Gastrocnemius medialis (tissue), 4 donors: ENCODE results near the gene ADH5. TPM values are rescaled to one million over a fixed set of nuclear protein-coding genes. Genes with fewer than 3 reads are reported as not detected.
"Not testable (repeated sequence)": the region's sequence is repeated elsewhere in the genome, so short reads cannot be mapped to it uniquely, and the experiment has no call there.

ENCODE experiments used
- ATAC-seq, 2 donors: fragments of 150-250 bp; one replicate each; pipeline ENCODE4 v1.9.1; 2016
- DNase-seq, 2 donors: peaks; one replicate each; pipeline ENCODE4 v3.0.0-alpha.2; 2019
- H3K27ac ChIP-seq, 4 donors: fragments of 200-600 bp; sonication (generic); 1 replicate in 1 of 4; 2 replicates in 3 of 4; pipeline ENCODE4 v1.5.1; 2016 to 2018; ENCODE audit warnings: mild to moderate bottlenecking in 2 of 4, moderate library complexity in 1 of 4
- H3K27me3 ChIP-seq, 3 donors: fragments of 200-600 bp; sonication (generic) in 2 of 3; 1 replicate in 1 of 3; 2 replicates in 2 of 3; pipeline versions ENCODE4 v1.5.1 to v1.6.0; 2016 to 2019; ENCODE audit warnings: mild to moderate bottlenecking in 1 of 3, moderate library complexity in 1 of 3
- H3K36me3 ChIP-seq, 2 donors: fragments of 200-600 bp; sonication (generic) in 1 of 2; one replicate each; pipeline ENCODE4 v1.5.1; 2017 to 2018
- H3K4me1 ChIP-seq, 2 donors: fragments of 200-600 bp; sonication (generic) in 1 of 2; one replicate each; pipeline ENCODE4 v1.5.1; 2016 to 2017; ENCODE audit warnings: mild to moderate bottlenecking in 2 of 2
- H3K4me3 ChIP-seq, 4 donors: fragments of 200-600 bp; sonication (generic) in 3 of 4; 1 replicate in 1 of 4; 2 replicates in 3 of 4; pipeline ENCODE4 v1.5.1; 2016 to 2019; ENCODE audit warnings: mild to moderate bottlenecking in 2 of 4
- H3K9me3 ChIP-seq, 3 donors: fragments of 200-600 bp; sonication (generic) in 2 of 3; 1 replicate in 1 of 3; 2 replicates in 2 of 3; pipeline ENCODE4 v1.5.1; 2016 to 2019
- POLR2A ChIP-seq, 2 donors: fragments of 450-650 bp; IDR thresholded peaks; one replicate each; pipeline ENCODE4 v1.6.1; 2017; ENCODE audit warnings: antibody characterized with exemption in 2 of 2, mild to moderate bottlenecking in 2 of 2, moderate library complexity in 2 of 2
- in situ Hi-C, 4 donors: fragments of 200-750 bp; cut with MboI; loops; one replicate each; pipeline versions ENCODE4 v1.15.0 to v1.8.0; 2017; ENCODE audit warnings: low sequenced_read_pairs in 4 of 4
- intact Hi-C: fragments of 100-400 bp; cut with DNase I; formaldehyde crosslinking; loops from one replicate; pipeline ENCODE4 v1.15.1; 2023; ENCODE audit warnings: low total_unique reads
- total RNA-seq, 4 donors: library from RNA; depleted of rRNA; stranded (reverse); fragments of >200 nt; gene quantifications; one replicate each; pipeline versions ENCODE4 v1.1.0 to v1.2.3, GENCODE V29; 2016
- TF ChIP-seq, protein P1 (sequence below), 5 experiments: fragments of 450-650 bp in 3 of 5; fragments of 200-600 bp in 2 of 5; sonication (generic) in 2 of 5; IDR thresholded peaks in 4 of 5; conservative IDR thresholded peaks in 1 of 5; 1 replicate in 4 of 5; 2 replicates in 1 of 5; pipeline ENCODE4 v1.5.1; 2016 to 2019; ENCODE audit warnings: antibody characterized with exemption in 5 of 5, mild to moderate bottlenecking in 3 of 5, moderate library complexity in 3 of 5

ADH5 gene
- total RNA-seq, 4 donors from 2014 or later: 55.2 to 101 (median 72.6) TPM

DNA sequence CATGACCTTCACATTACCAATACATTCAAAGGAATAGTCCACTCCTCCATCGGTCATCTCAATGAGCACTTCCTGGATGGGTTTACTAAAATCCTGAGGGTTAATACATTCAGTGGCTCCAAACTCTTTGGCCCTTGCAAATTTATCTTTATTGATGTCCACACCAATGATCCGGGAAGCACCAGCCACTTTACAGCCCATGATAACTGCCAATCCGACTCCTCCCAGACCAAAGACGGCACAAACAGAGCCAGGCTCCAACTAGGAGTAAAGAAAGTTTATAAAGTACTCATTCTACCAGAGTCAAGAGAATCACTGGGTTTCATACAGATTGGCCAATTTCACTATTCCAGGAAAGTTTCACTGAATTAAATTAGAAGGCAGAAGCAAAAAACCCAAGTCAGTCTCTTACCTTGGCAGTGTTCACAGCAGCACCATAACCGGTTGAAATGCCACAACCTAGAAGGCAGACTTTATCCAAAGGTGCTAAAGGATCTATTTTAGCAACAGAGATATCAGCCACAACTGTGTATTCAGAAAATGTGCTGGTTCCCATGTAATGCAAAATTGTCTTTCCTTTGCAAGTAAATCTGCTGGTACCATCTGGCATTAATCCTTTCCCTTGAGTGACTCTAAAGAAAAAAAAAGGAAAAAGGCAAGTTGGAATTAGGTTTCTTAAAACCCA is 12.2 kb downstream of the ADH5 start:
- Histone ChIP-seq H3K36me3 (peaks cover 0 to 69% of the 10 kb centered on the region in 2 donors), H3K9me3 (no peaks in the 10 kb centered on the region), H3K27me3 (no peaks in the 10 kb centered on the region), H3K27ac (no peak overlapping the region), H3K4me1 (no peaks in the 10 kb centered on the region), H3K4me3 (no peak overlapping the region)
- DNase-seq (no peak), ATAC-seq (no peak)
- in situ Hi-C loops (no loop called here), intact Hi-C loops (no loop called here)
- TF ChIP-seq, protein P1, sequence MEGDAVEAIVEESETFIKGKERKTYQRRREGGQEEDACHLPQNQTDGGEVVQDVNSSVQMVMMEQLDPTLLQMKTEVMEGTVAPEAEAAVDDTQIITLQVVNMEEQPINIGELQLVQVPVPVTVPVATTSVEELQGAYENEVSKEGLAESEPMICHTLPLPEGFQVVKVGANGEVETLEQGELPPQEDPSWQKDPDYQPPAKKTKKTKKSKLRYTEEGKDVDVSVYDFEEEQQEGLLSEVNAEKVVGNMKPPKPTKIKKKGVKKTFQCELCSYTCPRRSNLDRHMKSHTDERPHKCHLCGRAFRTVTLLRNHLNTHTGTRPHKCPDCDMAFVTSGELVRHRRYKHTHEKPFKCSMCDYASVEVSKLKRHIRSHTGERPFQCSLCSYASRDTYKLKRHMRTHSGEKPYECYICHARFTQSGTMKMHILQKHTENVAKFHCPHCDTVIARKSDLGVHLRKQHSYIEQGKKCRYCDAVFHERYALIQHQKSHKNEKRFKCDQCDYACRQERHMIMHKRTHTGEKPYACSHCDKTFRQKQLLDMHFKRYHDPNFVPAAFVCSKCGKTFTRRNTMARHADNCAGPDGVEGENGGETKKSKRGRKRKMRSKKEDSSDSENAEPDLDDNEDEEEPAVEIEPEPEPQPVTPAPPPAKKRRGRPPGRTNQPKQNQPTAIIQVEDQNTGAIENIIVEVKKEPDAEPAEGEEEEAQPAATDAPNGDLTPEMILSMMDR (IDR thresholded peaks at IDR 0.05 in 4 of 5, conservative IDR thresholded peaks at IDR 0.05 in 1 of 5): no peak
- TF ChIP-seq POLR2A (IDR thresholded peaks at IDR 0.05): no peak

DNA sequence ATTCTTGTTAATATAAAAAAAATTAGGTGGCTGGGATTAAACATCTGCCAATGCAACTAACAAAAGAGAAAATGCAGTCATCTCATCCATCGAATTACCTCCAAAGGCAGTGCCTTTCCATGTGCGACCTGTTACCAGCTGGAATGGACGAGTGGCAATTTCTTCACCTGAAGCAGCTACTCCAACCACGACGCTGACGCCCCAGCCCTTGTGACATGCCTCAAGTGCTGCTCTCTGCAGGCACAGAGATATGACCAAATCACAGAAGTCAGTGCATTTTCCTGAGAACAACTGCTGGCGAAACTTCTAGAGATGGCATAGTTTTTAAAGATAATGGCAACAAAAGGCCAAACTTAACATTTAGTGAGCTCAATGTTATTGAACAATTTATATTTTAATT is 13.8 kb downstream of the ADH5 start:
- no peaks in the 10 kb centered on the region for H3K27me3 ChIP-seq
- TF ChIP-seq, protein P1 (IDR thresholded peaks at IDR 0.05 in 4 of 5, conservative IDR thresholded peaks at IDR 0.05 in 1 of 5): no peak
- no peak for TF ChIP-seq POLR2A (IDR thresholded peaks at IDR 0.05)
- no peak overlapping the region for H3K4me3 ChIP-seq
- peaks cover 0 to 65% of the 10 kb centered on the region in 2 donors for H3K36me3 ChIP-seq
- no peak overlapping the region for H3K27ac ChIP-seq
- H3K4me1 ChIP-seq: no peaks in the 10 kb centered on the region
- DNase-seq (no peak), ATAC-seq (no peak)
- intact Hi-C loops (no loop called here), in situ Hi-C loops (loop anchor here in 2 of 4 donors (25.0 kb wide), 1 partner anchor 138 kb away; the partner anchor contains the start of gene EIF4E (in 2 of the 2))
- no peaks in the 10 kb centered on the region for H3K9me3 ChIP-seq

DNA sequence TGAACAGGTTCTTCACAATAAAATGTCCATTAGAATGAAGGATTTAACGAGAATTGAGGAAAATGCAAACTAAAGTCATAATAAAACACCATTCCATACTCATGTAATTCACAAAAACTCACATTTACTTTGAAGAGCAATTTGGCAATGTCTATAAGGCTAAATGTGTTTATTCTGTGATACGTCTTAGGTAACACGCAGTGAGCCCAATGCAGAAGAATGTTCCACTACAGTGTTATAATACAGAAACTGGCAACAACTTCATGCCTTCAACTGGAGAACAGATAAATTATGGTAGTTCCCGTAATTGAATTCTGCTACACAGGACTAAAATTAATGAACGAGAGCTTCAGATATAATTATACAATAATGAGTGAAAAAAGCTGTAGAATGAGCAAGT is 17.4 kb downstream of the ADH5 start:
- Histone ChIP-seq H3K9me3 (no peaks in the 10 kb centered on the region), H3K27ac (no peak overlapping the region), H3K4me3 (no peak overlapping the region), H3K4me1 (no peaks in the 10 kb centered on the region), H3K27me3 (no peaks in the 10 kb centered on the region), H3K36me3 (peaks cover 0 to 56% of the 10 kb centered on the region in 2 donors)
- DNase-seq (no peak), ATAC-seq (no peak)
- TF ChIP-seq POLR2A (IDR thresholded peaks at IDR 0.05): no peak
- TF ChIP-seq, protein P1 (IDR thresholded peaks at IDR 0.05 in 4 of 5, conservative IDR thresholded peaks at IDR 0.05 in 1 of 5): no peak
- intact Hi-C loops: no loop called here
- in situ Hi-C loops: loop anchor here in 2 of 4 donors (25.0 kb wide), 1 partner anchor 134 kb away; the partner anchor contains the start of gene EIF4E (in 2 of the 2)

DNA sequence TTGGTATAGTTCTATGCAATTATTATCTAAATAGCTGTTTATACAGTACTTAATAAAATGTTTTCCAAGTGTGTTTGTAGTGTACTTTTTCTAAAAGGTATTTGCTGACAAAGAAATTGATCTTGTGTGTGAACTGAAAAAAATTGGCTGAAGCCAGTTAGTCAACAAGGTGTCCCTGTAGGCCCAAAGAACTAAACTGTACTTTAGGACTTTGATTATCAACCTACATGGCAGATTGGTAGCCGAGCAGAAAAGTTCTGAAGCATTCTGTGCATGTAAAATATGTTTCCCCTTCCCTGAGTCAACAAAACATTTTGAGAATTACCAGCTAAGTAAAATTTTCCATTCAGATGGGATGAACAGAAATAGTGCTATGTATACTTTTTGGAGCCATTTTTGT is 21.0 kb downstream of the ADH5 start:
- H3K36me3 ChIP-seq: peaks cover 0 to 24% of the 10 kb centered on the region in 2 donors
- ATAC-seq (no peak), DNase-seq (no peak)
- no peaks in the 10 kb centered on the region for H3K9me3 ChIP-seq
- no peaks in the 10 kb centered on the region for H3K27me3 ChIP-seq
- H3K27ac ChIP-seq: no peak overlapping the region
- peaks cover 0 to 5% of the 10 kb centered on the region in 2 donors for H3K4me1 ChIP-seq
- intact Hi-C loops: no loop called here
- in situ Hi-C loops: loop anchor here in 2 of 4 donors (25.0 kb wide), 1 partner anchor 130 kb away; the partner anchor contains the start of gene EIF4E (in 2 of the 2)
- no peak overlapping the region for H3K4me3 ChIP-seq
- TF ChIP-seq, protein P1 (IDR thresholded peaks at IDR 0.05 in 4 of 5, conservative IDR thresholded peaks at IDR 0.05 in 1 of 5): no peak
- no peak for TF ChIP-seq POLR2A (IDR thresholded peaks at IDR 0.05)

DNA sequence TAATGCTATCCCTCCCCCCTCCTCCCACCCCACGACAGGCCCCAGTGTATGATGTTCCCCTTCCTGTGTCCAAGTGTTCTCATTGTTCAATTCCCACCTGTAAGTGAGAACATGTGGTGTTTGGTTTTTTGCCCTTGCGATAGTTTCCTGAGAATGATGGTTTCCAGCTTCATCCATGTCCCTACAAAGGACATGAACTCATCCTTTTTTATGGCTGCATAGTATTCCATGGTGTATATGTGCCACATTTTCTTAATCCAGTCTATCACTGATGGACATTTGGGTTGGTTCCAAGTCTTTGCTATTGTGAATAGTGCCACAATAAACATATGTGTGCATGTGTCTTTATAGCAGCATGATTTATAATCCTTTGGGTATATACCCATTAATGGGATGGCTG is 23.1 kb downstream of the ADH5 start:
- H3K27ac ChIP-seq, H3K36me3 ChIP-seq, ATAC-seq, intact Hi-C loops, H3K4me3 ChIP-seq, H3K27me3 ChIP-seq, DNase-seq, H3K9me3 ChIP-seq: not testable (repeated sequence)
- in situ Hi-C loops: loop anchor here in 2 of 4 donors (25.0 kb wide), 1 partner anchor 128 kb away; the partner anchor contains the start of gene EIF4E (in 2 of the 2)
- peaks cover 5 to 22% of the 10 kb centered on the region in 2 donors for H3K4me1 ChIP-seq
